OCI-LY3 (cell line): Measurements from ENCODE around the gene FKRP.

Experiments used
- H2AFZ ChIP-seq: fragments of 200-600, 300-600 bp; shearing (Covaris generic); 2 replicates; pipeline ENCODE4 v1.6.0; 2014; ENCODE audit warnings: antibody characterized with exemption, low read depth, low read length
- H3K27ac ChIP-seq: fragments of 200-600, 300-600 bp; sonication (generic); 2 replicates; pipeline ENCODE4 v1.5.1; 2014; ENCODE audit warnings: mild to moderate bottlenecking, low read length, moderate library complexity, mixed read lengths
- H3K27me3 ChIP-seq: fragments of 200-600, 300-600 bp; sonication (generic); 2 replicates; pipeline ENCODE4 v1.6.1; 2014; ENCODE audit warnings: low read depth, low read length, mixed read lengths
- H3K36me3 ChIP-seq: fragments of 200-600, 300-600 bp; sonication (generic); replicated peaks from 2 replicates; pipeline ENCODE3; 2014; ENCODE audit warnings: low read depth, low read length, mixed read lengths
- H3K4me1 ChIP-seq: fragments of 300-600, 200-600 bp; sonication (generic); 2 replicates; pipeline ENCODE4 v1.6.1; 2014; ENCODE audit warnings: low read length, mixed read lengths
- H3K4me2 ChIP-seq: fragments of 200-600, 300-600 bp; sonication (generic); 2 replicates; pipeline ENCODE4 v1.6.1; 2014; ENCODE audit warnings: low read length, mixed read lengths
- H3K4me3 ChIP-seq: fragments of 300-600, 200-600 bp; sonication (generic); 2 replicates; pipeline ENCODE4 v1.5.1; 2014; ENCODE audit warnings: antibody characterized with exemption, mild to moderate bottlenecking, low read length, moderate library complexity
- H3K79me2 ChIP-seq: fragments of 300-600, 200-600 bp; shearing (Covaris generic); 2 replicates; pipeline ENCODE4 v1.6.1; 2014; ENCODE audit warnings: mild to moderate bottlenecking, low read length, mixed read lengths
- H3K9ac ChIP-seq: fragments of 300-600, 200-600 bp; shearing (Covaris generic); 2 replicates; pipeline ENCODE4 v1.6.0; 2014; ENCODE audit warnings: mild to moderate bottlenecking, low read length, moderate library complexity
- H3K9me3 ChIP-seq: fragments of 200-600, 300-600 bp; shearing (Covaris generic); 2 replicates; pipeline ENCODE4 v1.6.1; 2014; ENCODE audit warnings: low read length, mixed read lengths; ENCODE audit not compliant: insufficient read depth
- H4K20me1 ChIP-seq: fragments of 200-600, 300-600 bp; sonication (generic); 2 replicates; pipeline ENCODE4 v1.6.1; 2016; ENCODE audit warnings: low read length, mixed read lengths; ENCODE audit not compliant: insufficient read depth
- CTCF ChIP-seq: fragments of 200-600, 300-600 bp; sonication (generic); IDR thresholded peaks from 2 replicates; pipeline ENCODE4 v1.5.1; 2014; ENCODE audit warnings: antibody characterized with exemption, low read length, low read depth
- EZH2phosphoT487 ChIP-seq: fragments of 200-600 bp; shearing (Covaris generic); IDR thresholded peaks from 2 replicates; pipeline ENCODE4 v1.6.1; 2018; ENCODE audit warnings: antibody characterized with exemption, mixed run types, low read depth

FKRP gene

GRCh38 chr19:46713781-46714443, 31.9 kb upstream of the FKRP start:
- H3K79me2 ChIP-seq: peaks cover 24% of the 10 kb centered on the region
- peaks cover 5% of the 10 kb centered on the region; the same call in 1 of the 2 replicates for H4K20me1 ChIP-seq
- peaks cover 25% of the 10 kb centered on the region for H3K4me1 ChIP-seq
- H3K36me3 ChIP-seq: peaks cover 17% of the 10 kb centered on the region
- H3K9me3 ChIP-seq: no peaks in the 10 kb centered on the region
- H3K4me3 ChIP-seq: peak overlapping the region; percentile 94
- peak overlapping the region; percentile 66 for H3K27ac ChIP-seq
- no peak overlapping the region for H2AFZ ChIP-seq
- H3K27me3 ChIP-seq: no peaks in the 10 kb centered on the region
- peak overlapping the region; percentile 93 for H3K9ac ChIP-seq
- H3K4me2 ChIP-seq: peak overlapping the region; percentile 95
- no peak for TF ChIP-seq EZH2phosphoT487
- no peak for TF ChIP-seq CTCF

GRCh38 chr19:46714444-46715106, 31.3 kb upstream of the FKRP start:
- no peaks in the 10 kb centered on the region for H3K27me3 ChIP-seq
- H2AFZ ChIP-seq: no peak overlapping the region
- peaks cover 22% of the 10 kb centered on the region for H3K36me3 ChIP-seq
- peak overlapping the region; percentile 94 for H3K4me3 ChIP-seq
- peaks cover 24% of the 10 kb centered on the region for H3K79me2 ChIP-seq
- peak overlapping the region; percentile 66 for H3K27ac ChIP-seq
- no peaks in the 10 kb centered on the region for H3K9me3 ChIP-seq
- H3K4me2 ChIP-seq: peak overlapping the region; percentile 95
- peaks cover 32% of the 10 kb centered on the region for H3K4me1 ChIP-seq
- H3K9ac ChIP-seq: peak overlapping the region; percentile 93
- TF ChIP-seq EZH2phosphoT487 (no peak), CTCF (no peak)
- peaks cover 5% of the 10 kb centered on the region; the same call in 1 of the 2 replicates for H4K20me1 ChIP-seq

- TF ChIP-seq EZH2phosphoT487 (no peak), CTCF (no peak)
- Histone ChIP-seq H3K4me1 (peaks cover 42% of the 10 kb centered on the region), H3K4me3 (peak overlapping the region; percentile 94), H3K27me3 (no peaks in the 10 kb centered on the region), H3K36me3 (peaks cover 18% of the 10 kb centered on the region), H4K20me1 (peaks cover 5% of the 10 kb centered on the region; the same call in 1 of the 2 replicates), H3K27ac (peak overlapping the region; percentile 66), H3K9ac (peak overlapping the region; percentile 93), H3K4me2 (peak overlapping the region; percentile 95), H2AFZ (no peak overlapping the region), H3K79me2 (peaks cover 24% of the 10 kb centered on the region), H3K9me3 (no peaks in the 10 kb centered on the region)
These were observed 30.3 kb upstream of the FKRP start for GRCh38 chr19:46715620-46715974.

GRCh38 chr19:46715975-46716671, 29.7 kb upstream of the FKRP start:
- peaks cover 42% of the 10 kb centered on the region for H3K4me1 ChIP-seq
- peak overlapping the region; percentile 93 for H3K9ac ChIP-seq
- H3K36me3 ChIP-seq: peaks cover 15% of the 10 kb centered on the region
- no peak overlapping the region for H2AFZ ChIP-seq
- H3K27ac ChIP-seq: peak overlapping the region; percentile 66
- peaks cover 5% of the 10 kb centered on the region; the same call in 1 of the 2 replicates for H4K20me1 ChIP-seq
- H3K4me3 ChIP-seq: peak overlapping the region; percentile 94
- H3K79me2 ChIP-seq: peaks cover 24% of the 10 kb centered on the region
- peak overlapping the region; percentile 95 for H3K4me2 ChIP-seq
- H3K9me3 ChIP-seq: no peaks in the 10 kb centered on the region
- no peaks in the 10 kb centered on the region for H3K27me3 ChIP-seq
- TF ChIP-seq EZH2phosphoT487: no peak
- peak; percentile 20; the same call in 1 of the 2 replicates for TF ChIP-seq CTCF
